ENCODE measurements around the gene C2CD3. TPM values are rescaled to one million over a fixed set of nuclear protein-coding genes. Genes with fewer than 3 reads are reported as not detected.

Gene C2CD3
- total RNA-seq, 1 donor from 2014 or later: 23.8 TPM

DNA sequence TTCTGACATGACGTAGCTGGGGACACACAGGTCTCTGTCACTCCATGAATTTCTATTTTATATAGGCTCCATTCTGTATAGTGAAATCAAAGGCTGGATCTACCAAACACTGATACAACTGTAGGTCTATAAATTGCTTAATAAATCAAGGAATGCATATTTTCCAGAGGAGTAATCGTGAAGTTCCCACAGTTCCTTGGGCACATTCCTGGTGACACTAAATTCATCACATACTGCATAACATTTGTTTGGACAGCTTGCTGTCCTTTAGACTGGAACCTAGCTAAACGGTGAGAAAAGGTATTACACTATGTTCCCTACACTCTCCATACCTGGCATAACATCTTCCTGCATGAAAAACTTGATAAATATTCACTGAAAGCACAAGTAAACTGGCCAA is 120.3 kb downstream of the C2CD3 start:
- Histone ChIP-seq H3K27ac (no peak overlapping the region), H3K9me3 (no peaks in the 10 kb centered on the region), H3K27me3 (no peaks in the 10 kb centered on the region), H3K4me3 (no peak overlapping the region), H3K36me3 (peaks cover 0 to 23% of the 10 kb centered on the region in 2 donors), H3K4me1 (no peaks in the 10 kb centered on the region)
- TF ChIP-seq POLR2AphosphoS5 (IDR thresholded peaks at IDR 0.05; ENCODE audit: insufficient read depth in 1 of 2, low read depth in 1 of 2) (no peak), CTCF (IDR thresholded peaks at IDR 0.05) (no peak), POLR2A (IDR thresholded peaks at IDR 0.05) (no peak)
- no peak for DNase-seq (ENCODE audit: extremely low spot score in 2 of 2)
- intact Hi-C loops (cut with DNase I): no loop called here

DNA sequence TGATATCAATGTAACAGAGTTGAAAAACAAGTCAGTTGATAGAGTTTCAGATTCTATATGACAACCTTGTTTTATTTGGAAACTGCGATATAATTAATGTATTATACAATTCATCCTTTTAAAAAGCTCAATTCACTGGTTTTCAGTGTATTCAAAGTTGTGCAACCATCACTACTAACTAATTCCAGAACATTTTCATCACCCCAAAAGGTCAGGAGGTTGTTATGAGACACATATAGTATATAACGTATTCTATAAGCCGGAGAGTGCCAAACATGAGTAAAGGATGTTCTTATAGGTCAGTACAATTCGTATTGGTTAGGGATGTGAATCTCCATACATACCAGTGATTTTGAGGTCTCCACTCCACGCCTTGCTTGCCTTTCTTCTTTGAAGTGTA is 121.8 kb downstream of the C2CD3 start:
- peaks cover 0 to 23% of the 10 kb centered on the region in 2 donors for H3K36me3 ChIP-seq

DNA sequence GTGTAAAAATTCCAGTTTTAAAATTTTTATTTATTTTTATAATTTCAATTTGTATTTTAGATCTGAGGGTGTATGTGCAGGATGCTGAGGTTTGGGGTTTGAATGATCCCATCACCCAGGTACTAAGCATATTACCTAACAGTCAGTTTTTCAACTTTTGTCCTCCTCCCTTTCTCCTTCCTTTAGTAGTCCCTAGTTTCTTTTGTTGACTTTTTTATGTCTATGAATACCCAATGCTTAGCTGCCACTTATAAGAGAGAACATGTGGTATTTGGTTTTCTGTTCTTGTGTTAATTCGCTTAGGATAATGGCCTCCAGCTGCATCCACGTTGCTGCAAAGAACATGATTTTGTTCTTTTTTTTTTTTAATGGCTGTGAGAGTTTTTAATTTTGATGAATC is 126.3 kb downstream of the C2CD3 start:
- intact Hi-C loops (cut with DNase I): no loop called here
- no peak for TF ChIP-seq CTCF (IDR thresholded peaks at IDR 0.05)
- no peak for TF ChIP-seq POLR2A (IDR thresholded peaks at IDR 0.05)
- no peak for TF ChIP-seq POLR2AphosphoS5 (IDR thresholded peaks at IDR 0.05; ENCODE audit: insufficient read depth in 1 of 2, low read depth in 1 of 2)
- Histone ChIP-seq H3K36me3 (peaks cover 0 to 26% of the 10 kb centered on the region in 2 donors), H3K27me3 (no peaks in the 10 kb centered on the region), H3K4me1 (no peaks in the 10 kb centered on the region), H3K9me3 (no peaks in the 10 kb centered on the region), H3K27ac (no peak overlapping the region), H3K4me3 (no peak overlapping the region)
- no peak for DNase-seq (ENCODE audit: extremely low spot score in 2 of 2)

More for the DNA sequence above, 121.8 kb downstream of the C2CD3 start:
- Histone ChIP-seq H3K4me3 (no peak overlapping the region), H3K4me1 (no peaks in the 10 kb centered on the region), H3K27ac (no peak overlapping the region), H3K27me3 (no peaks in the 10 kb centered on the region), H3K9me3 (no peaks in the 10 kb centered on the region)
- TF ChIP-seq POLR2AphosphoS5 (IDR thresholded peaks at IDR 0.05; ENCODE audit: insufficient read depth in 1 of 2, low read depth in 1 of 2): no peak
- TF ChIP-seq CTCF (IDR thresholded peaks at IDR 0.05): no peak
- TF ChIP-seq POLR2A (IDR thresholded peaks at IDR 0.05): no peak
- DNase-seq (ENCODE audit: extremely low spot score in 2 of 2): no peak
- intact Hi-C loops (cut with DNase I): no loop called here

DNA sequence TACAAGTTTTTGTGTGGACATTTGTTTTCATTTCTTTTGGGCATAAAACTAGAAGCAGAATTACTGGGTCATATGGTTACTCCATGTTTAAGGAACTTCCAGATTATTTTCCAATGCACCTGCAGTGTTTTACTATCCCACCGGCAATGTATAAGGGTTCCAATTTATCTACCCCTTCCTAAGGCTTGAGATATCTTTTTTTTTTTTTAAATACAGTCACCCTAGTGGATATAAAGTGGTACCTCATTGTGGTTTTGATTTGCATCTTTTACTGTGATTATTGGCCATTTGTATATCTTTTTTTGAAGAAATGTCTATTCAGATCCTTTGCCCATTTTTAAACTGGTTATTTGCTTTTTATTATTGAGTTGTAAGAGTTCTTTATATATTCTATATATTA is 127.4 kb downstream of the C2CD3 start:
- H3K9me3 ChIP-seq: no peaks in the 10 kb centered on the region
- DNase-seq (ENCODE audit: extremely low spot score in 2 of 2): no peak
- TF ChIP-seq POLR2A (IDR thresholded peaks at IDR 0.05) (no peak), POLR2AphosphoS5 (IDR thresholded peaks at IDR 0.05; ENCODE audit: insufficient read depth in 1 of 2, low read depth in 1 of 2) (no peak), CTCF (IDR thresholded peaks at IDR 0.05) (no peak)
- intact Hi-C loops (cut with DNase I): no loop called here
- H3K36me3 ChIP-seq: peaks cover 0 to 22% of the 10 kb centered on the region in 2 donors
- H3K27ac ChIP-seq: no peak overlapping the region
- no peaks in the 10 kb centered on the region for H3K4me1 ChIP-seq
- no peak overlapping the region for H3K4me3 ChIP-seq
- no peaks in the 10 kb centered on the region for H3K27me3 ChIP-seq

DNA sequence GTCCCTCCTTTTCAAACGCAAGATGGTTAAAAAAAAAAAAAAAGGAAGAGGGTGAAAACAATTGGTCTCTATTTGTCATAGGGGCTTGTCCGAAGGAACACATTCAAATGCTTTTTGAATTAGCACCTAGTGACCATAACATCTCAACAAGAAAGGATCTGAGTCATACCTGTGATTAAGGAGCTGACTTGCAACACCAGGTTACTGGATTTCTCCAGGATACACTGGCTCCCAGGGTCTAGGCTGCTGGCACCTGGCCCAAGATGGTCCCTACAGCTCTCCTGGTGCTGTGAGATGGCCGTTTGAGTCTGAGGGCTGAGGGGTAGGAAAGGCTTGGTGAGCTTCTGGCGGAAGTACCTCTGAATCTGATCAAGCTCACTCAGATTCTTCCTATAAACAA is 133.5 kb downstream of the C2CD3 start:
- DNase-seq (ENCODE audit: extremely low spot score in 2 of 2): no peak
- Histone ChIP-seq H3K27me3 (no peaks in the 10 kb centered on the region), H3K4me1 (no peaks in the 10 kb centered on the region), H3K27ac (no peak overlapping the region), H3K36me3 (peaks cover 0 to 43% of the 10 kb centered on the region in 2 donors), H3K9me3 (no peaks in the 10 kb centered on the region), H3K4me3 (no peak overlapping the region)
- intact Hi-C loops (cut with DNase I): no loop called here
- TF ChIP-seq POLR2A (IDR thresholded peaks at IDR 0.05) (no peak), CTCF (IDR thresholded peaks at IDR 0.05) (no peak), POLR2AphosphoS5 (IDR thresholded peaks at IDR 0.05; ENCODE audit: insufficient read depth in 1 of 2, low read depth in 1 of 2) (no peak)
